Measurements from ENCODE around the gene ANP32E. TPM values are rescaled to one million over a fixed set of nuclear protein-coding genes. Genes with fewer than 3 reads are reported as not detected.

Gene ANP32E
- total RNA-seq, 1 donor from 2014 or later: 34.8 TPM

DNA sequence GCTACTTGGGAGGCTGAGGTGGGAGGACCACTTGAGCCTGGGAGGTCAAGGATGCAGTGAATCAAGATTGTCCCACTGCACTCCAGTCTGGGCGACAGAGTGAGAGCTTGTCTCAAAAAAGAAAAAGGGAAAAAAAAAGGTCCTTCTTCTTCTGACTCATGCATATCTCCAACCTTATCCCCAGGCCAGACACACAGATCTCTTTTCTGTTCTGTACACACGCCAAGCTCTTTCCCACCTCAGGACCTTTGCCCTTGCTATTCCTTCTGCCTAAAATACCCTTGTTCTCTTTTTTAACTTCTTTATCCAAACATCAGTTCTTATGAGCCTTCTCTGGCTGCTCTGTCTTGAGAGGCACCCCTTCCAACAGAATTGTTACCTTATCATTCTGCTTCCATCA is 64.1 kb downstream of the ANP32E start:
- DNase-seq (ENCODE audit: low read depth, low spot score): no peak

GRCh38 chr1:150168960-150169601 is 66.8 kb downstream of the ANP32E start:
- DNase-seq (ENCODE audit: low read depth, low spot score): no peak

Other genes starting within 250 kb of the ANP32E start
- 12.8 and 19.0 TPM in 2 replicates for gene OTUD7B, start 225.4 kb downstream of the ANP32E start, total RNA-seq
- gene VPS45, start 168.3 kb downstream of the ANP32E start, total RNA-seq: 21.2 and 34.1 TPM in 2 replicates
- 57.7 and 59.5 TPM in 2 replicates for gene PLEKHO1, start 86.2 kb downstream of the ANP32E start, total RNA-seq
- gene CA14, start 21.7 kb upstream of the ANP32E start, total RNA-seq: not detected in 2 replicates
- gene APH1A, start 32.9 kb upstream of the ANP32E start, total RNA-seq: 162 and 165 TPM in 2 replicates
- gene C1orf54, start 36.7 kb upstream of the ANP32E start, total RNA-seq: 32.8 and 94.0 TPM in 2 replicates
- 0.86 and 0.88 TPM in 2 replicates for gene CIART, start 46.4 kb upstream of the ANP32E start, total RNA-seq
- 49.0 and 60.9 TPM in 2 replicates for gene MRPS21, start 57.7 kb upstream of the ANP32E start, total RNA-seq
- gene PRPF3, start 85.4 kb upstream of the ANP32E start, total RNA-seq: 33.0 and 56.2 TPM in 2 replicates
- gene RPRD2, start 128.0 kb upstream of the ANP32E start, total RNA-seq: 6.5 and 7.8 TPM in 2 replicates

All from pulmonary artery endothelial cell (primary cell).